ENCODE results near the gene MFSD12.

The MFSD12 gene

GRCh38 chr19:3524904-3525451 lies 32.4 kb downstream of the MFSD12 start:
- no peak for DNase-seq (ENCODE audit: low read depth in 4 of 4, low spot score in 1 of 4)

- DNase-seq (ENCODE audit: low read depth in 4 of 4, low spot score in 1 of 4): no peak
Measured at GRCh38 chr19:3524078-3524842, 33.1 kb downstream of the MFSD12 start.

- no peak for DNase-seq (ENCODE audit: low read depth in 4 of 4, low spot score in 1 of 4)
Measured at GRCh38 chr19:3523361-3524077, 33.9 kb downstream of the MFSD12 start.

- DNase-seq (ENCODE audit: low read depth in 4 of 4, low spot score in 1 of 4): no peak
Measured at GRCh38 chr19:3522421-3523360, 34.7 kb downstream of the MFSD12 start.

- DNase-seq (ENCODE audit: low read depth in 4 of 4, low spot score in 1 of 4): no peak
Measured at GRCh38 chr19:3521104-3521445, 36.3 kb downstream of the MFSD12 start.

- DNase-seq (ENCODE audit: low read depth in 4 of 4, low spot score in 1 of 4): no peak
Measured at GRCh38 chr19:3520166-3521103, 37.0 kb downstream of the MFSD12 start.

GRCh38 chr19:3519126-3519525 lies 38.3 kb downstream of the MFSD12 start:
- no peak for DNase-seq (ENCODE audit: low read depth in 4 of 4, low spot score in 1 of 4)

GRCh38 chr19:3518659-3519058 lies 38.7 kb downstream of the MFSD12 start:
- DNase-seq (ENCODE audit: low read depth in 4 of 4, low spot score in 1 of 4): no peak

- DNase-seq (ENCODE audit: low read depth in 4 of 4, low spot score in 1 of 4): no peak
Measured at GRCh38 chr19:3518255-3518654, 39.1 kb downstream of the MFSD12 start.

GRCh38 chr19:3517638-3518037 lies 39.7 kb downstream of the MFSD12 start:
- DNase-seq (ENCODE audit: low read depth in 4 of 4, low spot score in 1 of 4): no peak

- DNase-seq (ENCODE audit: low read depth in 4 of 4, low spot score in 1 of 4): no peak
Measured at GRCh38 chr19:3516675-3517207, 40.6 kb downstream of the MFSD12 start.

- DNase-seq (ENCODE audit: low read depth in 4 of 4, low spot score in 1 of 4): no peak
Measured at GRCh38 chr19:3515891-3516422, 41.4 kb downstream of the MFSD12 start.

GRCh38 chr19:3514930-3515329 lies 42.5 kb downstream of the MFSD12 start:
- DNase-seq (ENCODE audit: low read depth in 4 of 4, low spot score in 1 of 4): no peak

GRCh38 chr19:3513229-3514140 lies 43.9 kb downstream of the MFSD12 start:
- no peak for DNase-seq (ENCODE audit: low read depth in 4 of 4, low spot score in 1 of 4)

- DNase-seq (ENCODE audit: low read depth in 4 of 4, low spot score in 1 of 4): no peak
Measured at GRCh38 chr19:3512562-3513228, 44.7 kb downstream of the MFSD12 start.

- no peak for DNase-seq (ENCODE audit: low read depth in 4 of 4, low spot score in 1 of 4)
Measured at GRCh38 chr19:3511506-3512251, 45.7 kb downstream of the MFSD12 start.

GRCh38 chr19:3510727-3511126 lies 46.7 kb downstream of the MFSD12 start:
- DNase-seq (ENCODE audit: low read depth in 4 of 4, low spot score in 1 of 4): no peak
